SK-N-SH treated with all-trans-retinoic acid at 6 μM for 48 hours (cell line): ENCODE measurements around the gene MARCHF9.

Source experiments
- ATAC-seq: fragments of 200-7000 bp; cut with Tn5 transposase; 3 replicates; pipeline ENCODE4 v1.9.1; 2020; ENCODE audit warnings: mild to moderate bottlenecking, moderate library complexity
- ARNTL ChIP-seq: fragments of 450-650 bp; formaldehyde crosslinking; IDR thresholded peaks from 2 replicates; pipeline ENCODE4 v1.5.0; 2020; ENCODE audit warnings: low read depth, mild to moderate bottlenecking, moderate library complexity, borderline replicate concordance
- BACH2 ChIP-seq: fragments of 250-450 bp; sonication (Bioruptor Pico); IDR thresholded peaks from 2 replicates; pipeline ENCODE4 v1.9.0; 2021; ENCODE audit warnings: mild to moderate bottlenecking, borderline replicate concordance
- CREB5 ChIP-seq: fragments of 250-450 bp; sonication (Bioruptor Pico); IDR thresholded peaks from 2 replicates; pipeline ENCODE4 v1.5.1; 2020; ENCODE audit warnings: low read depth, mild to moderate bottlenecking, moderate library complexity
- CSDC2 ChIP-seq: fragments of 250-450 bp; sonication (Bioruptor Pico); IDR thresholded peaks from 2 replicates; pipeline ENCODE4 v1.5.0; 2020; ENCODE audit warnings: mild to moderate bottlenecking, moderate library complexity
- CSRNP3 ChIP-seq: fragments of 250-450 bp; sonication (Bioruptor Pico); IDR thresholded peaks from 2 replicates; pipeline ENCODE4 v1.5.1; 2021; ENCODE audit warnings: mild to moderate bottlenecking, moderate library complexity
- ESRRG ChIP-seq: fragments of 250-450 bp; sonication (Bioruptor Pico); IDR thresholded peaks from 2 replicates; pipeline ENCODE4 v1.6.1; 2021; ENCODE audit warnings: mild to moderate bottlenecking
- GLIS3 ChIP-seq: fragments of 250-450 bp; sonication (Bioruptor Pico); IDR thresholded peaks from 2 replicates; pipeline ENCODE4 v1.5.0; 2020; ENCODE audit warnings: mild to moderate bottlenecking, moderate library complexity
- ISL1 ChIP-seq: fragments of 250-450 bp; sonication (Bioruptor Pico); IDR thresholded peaks from 2 replicates; pipeline ENCODE4 v2.1.2; 2022; ENCODE audit warnings: mild to moderate bottlenecking, moderate library complexity
- OSR1 ChIP-seq: fragments of 250-450 bp; sonication (Bioruptor Pico); IDR thresholded peaks from 2 replicates; pipeline ENCODE4 v1.8.0; 2022; ENCODE audit warnings: moderate library complexity, mild to moderate bottlenecking, inconsistent platforms
- PATZ1 ChIP-seq: fragments of 250-450 bp; sonication (Bioruptor Pico); IDR thresholded peaks from 2 replicates; pipeline ENCODE4 v1.8.0; 2020; ENCODE audit warnings: mild to moderate bottlenecking, moderate library complexity, borderline replicate concordance
- POU6F1 ChIP-seq: fragments of 250-450 bp; sonication (Bioruptor Pico); IDR thresholded peaks from 2 replicates; pipeline ENCODE4 v1.8.0; 2021; ENCODE audit warnings: low read depth, mild to moderate bottlenecking, moderate library complexity, borderline replicate concordance
- RARB ChIP-seq: fragments of 250-450 bp; sonication (Bioruptor Pico); IDR thresholded peaks from 2 replicates; pipeline ENCODE4 v1.8.0; 2021; ENCODE audit warnings: mild to moderate bottlenecking, moderate library complexity
- SNAI2 ChIP-seq: fragments of 250-450 bp; sonication (Bioruptor Pico); IDR thresholded peaks from 2 replicates; pipeline ENCODE4 v1.5.0; 2020; ENCODE audit warnings: mild to moderate bottlenecking, moderate library complexity
- TSHZ2 ChIP-seq: fragments of 250-450 bp; sonication (Bioruptor Pico); IDR thresholded peaks from 2 replicates; pipeline ENCODE4 v1.5.0; 2020; ENCODE audit warnings: mild to moderate bottlenecking, moderate library complexity
- ZC3H10 ChIP-seq: fragments of 250-450 bp; sonication (Bioruptor Pico); IDR thresholded peaks from 2 replicates; pipeline ENCODE4 v1.5.1; 2021; ENCODE audit warnings: mild to moderate bottlenecking, moderate library complexity
- ZFP3 ChIP-seq: fragments of 250-450 bp; sonication (Bioruptor Pico); IDR thresholded peaks from 2 replicates; pipeline ENCODE4 v1.5.0; 2020; ENCODE audit warnings: mild to moderate bottlenecking, moderate library complexity
- ZFP30 ChIP-seq: fragments of 450-650 bp; formaldehyde crosslinking; IDR thresholded peaks from 2 replicates; pipeline ENCODE4 v1.5.0; 2022; ENCODE audit warnings: mild to moderate bottlenecking, moderate library complexity
- ZNF565 ChIP-seq: fragments of 450-650 bp; formaldehyde crosslinking; conservative IDR thresholded peaks from 2 replicates; pipeline ENCODE4 v1.5.0; 2020; ENCODE audit warnings: low read depth, mild to moderate bottlenecking, moderate library complexity
- ZNF70 ChIP-seq: fragments of 450-650 bp; formaldehyde crosslinking; IDR thresholded peaks from 2 replicates; pipeline ENCODE4 v1.5.0; 2020; ENCODE audit warnings: mild to moderate bottlenecking, moderate library complexity
- ZNF8 ChIP-seq: fragments of 450-650 bp; formaldehyde crosslinking; IDR thresholded peaks from 2 replicates; pipeline ENCODE4 v1.5.0; 2020; ENCODE audit warnings: mild to moderate bottlenecking, moderate library complexity

The MARCHF9 gene

GRCh38 chr12:57807285-57807684 lies 52.4 kb downstream of the MARCHF9 start (continued):
- TF ChIP-seq POU6F1 (CRISPR knock-in tag) (no peak), CREB5 (CRISPR knock-in tag) (no peak), ZNF8 (CRISPR knock-in tag) (no peak)

GRCh38 chr12:57808351-57808750 lies 53.4 kb downstream of the MARCHF9 start:
- no peak for TF ChIP-seq PATZ1 (CRISPR knock-in tag)
- no peak for TF ChIP-seq RARB
- TF ChIP-seq CSRNP3: no peak
- no peak for TF ChIP-seq SNAI2 (CRISPR knock-in tag)
- TF ChIP-seq CREB5 (CRISPR knock-in tag): no peak
- TF ChIP-seq TSHZ2 (CRISPR knock-in tag): no peak
- TF ChIP-seq ZNF565 (CRISPR knock-in tag): no peak
- no peak for TF ChIP-seq OSR1
- TF ChIP-seq CSDC2 (CRISPR knock-in tag): no peak
- no peak for TF ChIP-seq POU6F1 (CRISPR knock-in tag)
- no peak for TF ChIP-seq ZC3H10 (CRISPR knock-in tag)
- TF ChIP-seq ZFP3 (CRISPR knock-in tag): no peak
- no peak for TF ChIP-seq ZNF8 (CRISPR knock-in tag)
- no peak for TF ChIP-seq ZFP30 (CRISPR knock-in tag)
- no peak for TF ChIP-seq ISL1 (CRISPR knock-in tag)

GRCh38 chr12:57809425-57809824 lies 54.5 kb downstream of the MARCHF9 start:
- no peak for ATAC-seq
- TF ChIP-seq BACH2 (CRISPR knock-in tag) (no peak), ZNF70 (CRISPR knock-in tag) (no peak), ARNTL (CRISPR knock-in tag) (no peak), POU6F1 (CRISPR knock-in tag) (no peak), ISL1 (CRISPR knock-in tag) (no peak), ZNF565 (CRISPR knock-in tag) (no peak), TSHZ2 (CRISPR knock-in tag) (no peak), ESRRG (CRISPR knock-in tag) (no peak), GLIS3 (CRISPR knock-in tag) (no peak), ZC3H10 (CRISPR knock-in tag) (no peak), RARB (no peak), SNAI2 (CRISPR knock-in tag) (no peak)

More at GRCh38 chr12:57808351-57808750, 53.4 kb downstream of the MARCHF9 start:
- ATAC-seq: no peak
